Chondrocyte (in vitro differentiated cells): ENCODE data around the gene ZNF701. TPM values are rescaled to one million over a fixed set of nuclear protein-coding genes. Genes with fewer than 3 reads are reported as not detected.
"Not testable (repeated sequence)": the region's sequence is repeated elsewhere in the genome, so short reads cannot be mapped to it uniquely, and the experiment has no call there.

Experiments used
- DNase-seq: peaks from one replicate; pipeline ENCODE4 v3.0.0; 2021; ENCODE audit warnings: mixed read lengths, low spot score
- H3K27ac Mint-ChIP-seq: one replicate; pipeline ENCODE4 v1.8.0; 2021; ENCODE audit warnings: mild to moderate bottlenecking, moderate library complexity, mixed read lengths; ENCODE audit not compliant: unreplicated experiment
- H3K27me3 Mint-ChIP-seq: 2 replicates; pipeline ENCODE4 v1.8.0; 2021; ENCODE audit warnings: low read depth, mixed read lengths
- H3K36me3 Mint-ChIP-seq: 2 replicates; pipeline ENCODE4 v1.8.0; 2021; ENCODE audit warnings: low read depth, mixed read lengths
- H3K4me1 Mint-ChIP-seq: 2 replicates; pipeline ENCODE4 v1.8.0; 2021; ENCODE audit warnings: low read depth, mild to moderate bottlenecking, mixed read lengths
- H3K4me3 Mint-ChIP-seq: one replicate; pipeline ENCODE4 v1.8.0; 2021; ENCODE audit warnings: mild to moderate bottlenecking, moderate library complexity, mixed read lengths; ENCODE audit not compliant: unreplicated experiment
- H3K9me3 Mint-ChIP-seq: 2 replicates; pipeline ENCODE4 v1.8.0; 2021; ENCODE audit warnings: low read depth, mixed read lengths
- total RNA-seq: library from RNA; stranded (reverse); gene quantifications from 3 replicates; pipeline ENCODE4 v1.2.1, GENCODE V29; 2021
- TF ChIP-seq, protein P1 (sequence below): fragments of 200-600 bp; sonication (generic); IDR thresholded peaks from 2 replicates; pipeline ENCODE4 v1.5.0; 2021; ENCODE audit warnings: antibody characterized with exemption, mild to moderate bottlenecking, moderate library complexity

ZNF701 gene
- total RNA-seq, 1 donor from 2014 or later: 11.3 TPM

DNA sequence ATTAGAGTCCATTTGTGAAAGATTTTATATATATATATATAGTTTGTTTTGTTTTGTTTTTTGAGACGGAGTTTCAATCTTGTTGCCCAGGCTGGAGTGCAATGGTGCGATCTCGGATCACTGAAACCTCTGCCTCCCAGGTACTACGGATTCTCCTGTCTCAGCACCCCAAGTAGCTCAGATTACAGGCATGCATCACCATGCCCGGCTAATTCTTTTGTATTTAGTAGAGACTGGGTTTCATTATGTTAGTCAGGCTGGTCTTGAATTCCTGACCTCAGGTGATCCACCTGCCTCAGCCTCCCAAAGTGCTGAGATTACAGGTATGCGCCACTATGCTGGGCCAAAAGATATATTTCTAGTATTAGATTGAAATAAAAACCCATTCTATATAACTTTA, 4.0 kb upstream of the ZNF701 start:
- peaks cover 25% of the 10 kb centered on the region for H3K9me3 Mint-ChIP-seq
- no peaks in the 10 kb centered on the region for H3K27me3 Mint-ChIP-seq
- H3K27ac Mint-ChIP-seq: no peak overlapping the region
- TF ChIP-seq, protein P1, sequence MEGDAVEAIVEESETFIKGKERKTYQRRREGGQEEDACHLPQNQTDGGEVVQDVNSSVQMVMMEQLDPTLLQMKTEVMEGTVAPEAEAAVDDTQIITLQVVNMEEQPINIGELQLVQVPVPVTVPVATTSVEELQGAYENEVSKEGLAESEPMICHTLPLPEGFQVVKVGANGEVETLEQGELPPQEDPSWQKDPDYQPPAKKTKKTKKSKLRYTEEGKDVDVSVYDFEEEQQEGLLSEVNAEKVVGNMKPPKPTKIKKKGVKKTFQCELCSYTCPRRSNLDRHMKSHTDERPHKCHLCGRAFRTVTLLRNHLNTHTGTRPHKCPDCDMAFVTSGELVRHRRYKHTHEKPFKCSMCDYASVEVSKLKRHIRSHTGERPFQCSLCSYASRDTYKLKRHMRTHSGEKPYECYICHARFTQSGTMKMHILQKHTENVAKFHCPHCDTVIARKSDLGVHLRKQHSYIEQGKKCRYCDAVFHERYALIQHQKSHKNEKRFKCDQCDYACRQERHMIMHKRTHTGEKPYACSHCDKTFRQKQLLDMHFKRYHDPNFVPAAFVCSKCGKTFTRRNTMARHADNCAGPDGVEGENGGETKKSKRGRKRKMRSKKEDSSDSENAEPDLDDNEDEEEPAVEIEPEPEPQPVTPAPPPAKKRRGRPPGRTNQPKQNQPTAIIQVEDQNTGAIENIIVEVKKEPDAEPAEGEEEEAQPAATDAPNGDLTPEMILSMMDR: no peak
- no peak overlapping the region for H3K4me3 Mint-ChIP-seq
- peaks cover 22% of the 10 kb centered on the region for H3K4me1 Mint-ChIP-seq
- peaks cover 25% of the 10 kb centered on the region for H3K36me3 Mint-ChIP-seq
- no peak for DNase-seq

DNA sequence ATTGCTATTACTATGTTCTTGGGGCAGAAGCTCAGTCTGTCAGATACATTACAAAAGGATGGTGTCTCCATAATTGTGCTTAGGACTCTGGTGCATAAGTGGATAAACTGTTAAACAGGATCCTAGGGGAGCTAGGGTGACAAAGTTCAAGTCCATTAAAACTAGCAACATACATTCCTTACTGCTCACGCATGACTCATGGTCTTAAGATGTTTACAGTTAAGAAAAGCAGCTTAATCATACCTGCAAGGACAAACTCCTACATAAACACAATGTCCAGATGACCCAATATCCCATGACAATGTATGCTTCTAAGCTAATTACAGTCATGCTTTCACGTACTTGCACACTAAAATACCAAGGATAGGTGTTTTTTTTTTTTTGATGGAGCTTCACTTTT, 3.5 kb upstream of the ZNF701 start:
- Mint-ChIP-seq H3K27me3 (no peaks in the 10 kb centered on the region), H3K36me3 (peaks cover 23% of the 10 kb centered on the region), H3K9me3 (peaks cover 22% of the 10 kb centered on the region), H3K4me3 (no peak overlapping the region), H3K4me1 (peaks cover 25% of the 10 kb centered on the region), H3K27ac (no peak overlapping the region)
- TF ChIP-seq, protein P1: no peak
- DNase-seq: no peak

DNA sequence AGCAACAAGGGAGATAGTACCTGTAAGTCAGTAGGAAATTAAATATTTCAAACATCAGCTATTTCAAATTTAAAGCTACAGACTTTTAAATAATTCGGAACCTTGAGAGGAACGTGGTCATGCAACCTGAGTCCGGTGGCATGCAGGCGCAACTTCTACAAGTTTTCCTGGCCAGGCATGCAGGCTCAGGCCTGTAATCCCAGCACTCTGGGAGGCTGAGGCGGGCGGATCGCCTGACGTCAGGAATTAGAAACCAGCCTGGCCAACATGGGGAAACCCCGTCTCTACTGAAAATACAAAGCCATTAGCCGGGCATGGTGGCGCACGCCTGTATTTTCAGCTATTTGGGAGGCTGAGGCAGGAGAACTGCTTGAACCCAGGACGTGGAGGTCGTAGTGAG, 2.2 kb upstream of the ZNF701 start:
- Mint-ChIP-seq H3K4me1 (peaks cover 25% of the 10 kb centered on the region), H3K36me3 (peaks cover 22% of the 10 kb centered on the region), H3K27ac (no peak overlapping the region), H3K9me3 (peaks cover 17% of the 10 kb centered on the region), H3K4me3 (no peak overlapping the region), H3K27me3 (no peaks in the 10 kb centered on the region)
- DNase-seq: no peak
- TF ChIP-seq, protein P1: no peak

DNA sequence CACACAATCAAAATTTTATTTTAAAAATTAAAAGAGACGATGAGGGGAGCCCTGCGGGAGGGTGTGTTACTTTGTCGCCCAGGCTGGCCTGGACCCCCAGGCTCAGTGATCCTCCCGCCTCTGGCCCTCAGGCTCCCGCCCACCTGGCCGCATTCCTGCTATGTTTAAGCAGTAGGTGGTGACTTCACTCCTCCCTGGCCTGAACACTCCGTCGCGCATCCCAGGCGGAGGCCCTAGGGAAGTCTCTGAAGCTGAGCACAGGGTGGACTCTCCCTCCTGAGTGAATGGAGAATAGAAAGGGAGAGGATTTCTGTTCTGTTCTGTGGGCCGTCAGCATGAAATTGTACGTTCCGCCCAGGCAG, 468 bp upstream of the ZNF701 start:
- H3K27me3 Mint-ChIP-seq, H3K9me3 Mint-ChIP-seq, DNase-seq: not testable (repeated sequence)
- H3K27ac Mint-ChIP-seq: peak overlapping the region; percentile 99
- peaks cover 28% of the 10 kb centered on the region for H3K36me3 Mint-ChIP-seq
- H3K4me1 Mint-ChIP-seq: peaks cover 25% of the 10 kb centered on the region
- H3K4me3 Mint-ChIP-seq: peak overlapping the region; percentile 96

DNA sequence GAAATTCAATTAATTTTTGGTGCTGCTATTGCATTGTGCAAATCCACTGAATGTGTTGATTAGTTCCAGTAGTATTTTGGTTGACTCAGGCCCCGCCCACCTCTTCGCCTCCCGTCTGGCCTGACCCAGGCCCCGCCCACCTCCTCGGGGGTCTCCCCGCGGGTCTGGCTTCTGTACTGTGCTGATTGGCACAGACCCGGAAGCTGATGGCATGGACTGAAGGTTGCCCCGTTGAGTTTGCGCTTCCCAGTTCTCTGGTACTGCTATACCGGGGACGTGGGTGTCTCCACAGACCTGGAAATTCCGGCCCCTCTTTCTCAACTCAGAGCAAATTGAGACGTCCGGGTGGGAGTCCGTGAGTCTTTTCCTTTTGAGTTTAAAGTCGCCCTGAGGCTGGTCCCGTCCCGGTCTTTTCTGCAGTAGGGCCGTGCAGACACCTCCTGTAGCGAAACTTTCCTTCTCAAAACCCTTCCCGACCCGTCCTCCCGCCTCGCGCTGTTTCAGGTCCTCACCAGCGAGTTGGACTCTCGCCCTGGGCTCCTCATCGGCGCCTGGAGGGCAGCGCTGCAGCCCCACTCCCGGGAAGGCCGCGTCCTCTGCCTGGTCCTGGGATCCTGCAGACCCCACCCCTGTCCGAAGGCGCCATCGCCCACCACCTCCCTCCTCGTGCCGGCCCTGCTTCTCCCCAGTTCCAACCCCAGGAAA, 14.8 kb downstream of the ZNF701 start:
- Mint-ChIP-seq H3K4me3 (no peak overlapping the region), H3K27me3 (no peaks in the 10 kb centered on the region), H3K36me3 (peaks cover 37% of the 10 kb centered on the region), H3K4me1 (no peaks in the 10 kb centered on the region), H3K9me3 (peaks cover 20% of the 10 kb centered on the region), H3K27ac (no peak overlapping the region)
- TF ChIP-seq, protein P1: no peak
- DNase-seq: no peak

DNA sequence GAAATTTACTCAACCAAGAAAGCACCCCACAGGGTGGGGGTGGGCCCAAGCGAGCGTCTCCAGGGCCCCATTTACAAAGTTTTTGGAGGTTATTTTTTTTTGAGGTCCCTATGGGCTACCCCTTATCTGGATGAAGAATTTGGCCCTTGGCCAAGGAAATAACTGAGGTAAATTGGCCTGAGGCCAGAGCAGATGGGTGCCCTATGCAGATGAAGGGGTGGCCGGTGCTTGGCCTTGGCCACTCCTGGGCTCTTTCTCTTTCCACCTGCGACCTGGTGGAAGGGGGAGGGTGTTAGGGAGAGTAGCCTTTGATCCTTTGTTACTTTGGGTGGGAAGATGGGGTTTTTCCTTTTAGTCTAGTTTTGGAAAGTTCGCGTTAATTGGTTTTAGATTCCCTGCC, 15.5 kb downstream of the ZNF701 start:
- no peaks in the 10 kb centered on the region for H3K4me1 Mint-ChIP-seq
- H3K9me3 Mint-ChIP-seq: peaks cover 20% of the 10 kb centered on the region
- no peak overlapping the region for H3K4me3 Mint-ChIP-seq
- H3K27me3 Mint-ChIP-seq: no peaks in the 10 kb centered on the region
- TF ChIP-seq, protein P1: no peak
- no peak overlapping the region for H3K27ac Mint-ChIP-seq
- DNase-seq: no peak
- peaks cover 39% of the 10 kb centered on the region for H3K36me3 Mint-ChIP-seq
